ENCODE measurements around the gene DNASE1.

The DNASE1 gene

DNA sequence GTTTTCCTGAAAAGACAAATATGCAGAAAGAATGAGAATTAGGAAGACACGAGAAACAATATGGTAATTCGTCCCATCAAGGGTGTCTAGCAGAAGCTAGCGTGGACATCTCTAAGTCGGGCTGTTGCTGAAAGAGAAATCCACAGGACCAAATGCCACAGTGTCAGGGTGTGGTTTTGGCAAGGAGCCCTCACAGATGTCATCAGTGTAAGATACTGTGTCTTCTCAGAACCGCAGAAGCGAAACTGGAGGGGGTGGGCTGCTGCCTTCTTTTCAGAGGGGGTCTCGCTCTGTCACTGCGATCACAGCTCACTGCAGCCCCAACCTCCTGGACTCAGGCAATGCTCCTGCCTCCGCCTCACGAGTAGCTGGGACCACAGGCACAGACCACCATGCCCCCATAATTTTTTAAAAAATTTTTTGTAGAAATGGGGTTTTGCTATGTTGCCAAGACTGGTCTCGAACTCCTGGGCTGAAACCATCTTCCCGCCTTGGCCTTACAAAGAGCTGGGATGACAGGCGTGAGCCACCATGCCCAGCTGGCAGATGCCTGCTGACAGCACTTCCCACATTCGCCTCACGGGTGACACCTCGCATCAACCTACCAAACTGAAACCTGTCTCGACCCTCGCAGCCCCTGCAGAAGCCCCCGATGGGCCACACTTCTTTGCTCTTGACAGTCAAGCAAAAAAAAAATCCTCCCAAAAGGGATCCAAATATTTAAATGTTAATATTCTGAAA, 36.7 kb downstream of the DNASE1 start:
- TF ChIP-seq, protein P1, sequence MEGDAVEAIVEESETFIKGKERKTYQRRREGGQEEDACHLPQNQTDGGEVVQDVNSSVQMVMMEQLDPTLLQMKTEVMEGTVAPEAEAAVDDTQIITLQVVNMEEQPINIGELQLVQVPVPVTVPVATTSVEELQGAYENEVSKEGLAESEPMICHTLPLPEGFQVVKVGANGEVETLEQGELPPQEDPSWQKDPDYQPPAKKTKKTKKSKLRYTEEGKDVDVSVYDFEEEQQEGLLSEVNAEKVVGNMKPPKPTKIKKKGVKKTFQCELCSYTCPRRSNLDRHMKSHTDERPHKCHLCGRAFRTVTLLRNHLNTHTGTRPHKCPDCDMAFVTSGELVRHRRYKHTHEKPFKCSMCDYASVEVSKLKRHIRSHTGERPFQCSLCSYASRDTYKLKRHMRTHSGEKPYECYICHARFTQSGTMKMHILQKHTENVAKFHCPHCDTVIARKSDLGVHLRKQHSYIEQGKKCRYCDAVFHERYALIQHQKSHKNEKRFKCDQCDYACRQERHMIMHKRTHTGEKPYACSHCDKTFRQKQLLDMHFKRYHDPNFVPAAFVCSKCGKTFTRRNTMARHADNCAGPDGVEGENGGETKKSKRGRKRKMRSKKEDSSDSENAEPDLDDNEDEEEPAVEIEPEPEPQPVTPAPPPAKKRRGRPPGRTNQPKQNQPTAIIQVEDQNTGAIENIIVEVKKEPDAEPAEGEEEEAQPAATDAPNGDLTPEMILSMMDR (IDR thresholded peaks at IDR 0.05), result no peak
- Histone ChIP-seq H3K27ac (no peak overlapping the region), H3K9me3 (no peaks in the 10 kb centered on the region), H3K36me3 (no peaks in the 10 kb centered on the region), H3K27me3 (no peaks in the 10 kb centered on the region), H3K4me3 (ENCODE audit: low read depth in 1 of 2, low read length in 1 of 2) (no peak overlapping the region), H3K4me1 (ENCODE audit: control insufficient read depth in 1 of 2, insufficient read depth in 1 of 2, low read depth in 1 of 2, low read length in 1 of 2) (peaks cover 6 to 7% of the 10 kb centered on the region in 2 experiments)

DNA sequence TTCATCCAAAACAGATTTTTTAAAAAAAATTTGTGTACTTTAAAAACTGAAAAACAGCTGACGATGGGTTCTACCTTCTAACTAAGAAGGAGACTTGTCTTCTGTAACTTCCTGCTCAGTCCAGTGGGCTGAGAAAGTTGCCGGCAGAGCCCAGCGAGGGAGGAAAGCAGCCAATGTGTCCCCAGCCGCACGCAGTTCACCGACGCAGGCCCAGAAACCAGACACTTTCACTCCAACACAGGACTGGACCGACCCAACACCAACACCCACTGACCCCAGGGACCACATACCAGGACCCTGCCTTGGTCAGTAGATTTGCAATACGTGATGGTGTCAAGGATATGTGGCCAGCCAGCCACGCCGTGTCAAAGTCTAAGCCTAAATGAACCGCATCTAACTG, 37.3 kb downstream of the DNASE1 start:
- H3K4me1 ChIP-seq (ENCODE audit: control insufficient read depth in 1 of 2, insufficient read depth in 1 of 2, low read depth in 1 of 2, low read length in 1 of 2), result peaks cover 6 to 7% of the 10 kb centered on the region in 2 experiments
- H3K4me3 ChIP-seq (ENCODE audit: low read depth in 1 of 2, low read length in 1 of 2), result no peak overlapping the region
- H3K9me3 ChIP-seq, result no peaks in the 10 kb centered on the region
- TF ChIP-seq, protein P1 (IDR thresholded peaks at IDR 0.05), result no peak
- no peaks in the 10 kb centered on the region for H3K27me3 ChIP-seq
- H3K36me3 ChIP-seq, result no peaks in the 10 kb centered on the region
- no peak overlapping the region for H3K27ac ChIP-seq

DNA sequence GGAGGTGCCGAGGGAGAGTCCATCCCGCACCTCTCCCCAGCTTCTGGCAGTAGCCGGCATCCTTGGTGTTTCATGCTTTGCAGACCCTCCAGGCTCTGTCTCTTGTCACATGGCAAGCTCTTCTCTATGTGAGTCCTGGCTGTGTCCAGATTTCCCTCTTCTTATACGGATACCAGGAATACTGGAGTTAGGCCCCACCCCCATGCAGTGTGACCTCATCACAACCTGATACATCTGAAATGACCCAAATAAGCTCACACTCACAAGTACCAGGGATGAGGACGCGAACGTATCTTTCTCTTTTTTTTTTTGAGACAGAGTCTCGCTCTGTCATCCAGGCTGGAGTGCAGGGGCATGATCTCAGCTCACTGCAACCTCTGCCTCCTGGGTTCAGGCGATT, 39.6 kb downstream of the DNASE1 start:
- Histone ChIP-seq H3K4me1 (ENCODE audit: control insufficient read depth in 1 of 2, insufficient read depth in 1 of 2, low read depth in 1 of 2, low read length in 1 of 2) (peaks cover 6 to 7% of the 10 kb centered on the region in 2 experiments), H3K36me3 (no peaks in the 10 kb centered on the region)

DNA sequence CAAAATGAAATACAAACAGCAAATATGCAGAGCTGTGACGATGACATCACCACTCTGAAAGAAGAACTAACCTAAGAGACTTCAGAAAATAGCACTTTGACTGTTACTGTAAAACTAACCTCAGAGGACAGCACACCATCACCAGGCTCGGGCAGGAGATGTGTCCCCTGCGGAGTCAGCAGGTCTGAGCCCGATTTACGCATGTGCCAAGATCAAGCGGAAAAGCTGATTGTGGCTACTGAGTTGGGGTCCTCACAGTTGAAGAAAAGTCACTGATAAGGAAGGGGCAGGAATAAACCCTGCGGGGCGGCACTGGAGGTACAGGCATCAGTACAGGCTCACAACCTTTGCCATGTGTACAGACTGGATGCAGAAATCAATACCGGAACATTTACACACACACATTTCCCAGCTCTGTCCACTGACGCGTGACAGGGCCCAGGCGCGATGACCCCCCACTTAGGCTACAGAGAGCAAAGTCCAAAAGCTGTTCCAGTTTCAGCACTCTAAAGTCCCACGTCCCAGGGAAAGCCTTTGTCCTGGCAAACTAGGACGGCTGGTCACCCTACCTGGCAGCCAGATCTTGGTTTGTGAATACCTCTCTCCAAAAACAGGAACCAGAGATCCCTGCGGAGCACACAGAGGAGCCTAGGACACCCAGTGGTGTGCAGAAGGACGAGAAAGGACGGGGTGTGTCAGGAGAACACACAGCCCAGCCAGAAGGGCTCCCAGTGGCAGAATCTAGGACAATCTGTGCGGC, 41.3 kb downstream of the DNASE1 start:
- Histone ChIP-seq H3K27me3 (no peaks in the 10 kb centered on the region), H3K9me3 (no peaks in the 10 kb centered on the region), H3K4me1 (ENCODE audit: control insufficient read depth in 1 of 2, insufficient read depth in 1 of 2, low read depth in 1 of 2, low read length in 1 of 2) (peaks cover under 1% of the 10 kb centered on the region in 2 experiments), H3K4me3 (ENCODE audit: low read depth in 1 of 2, low read length in 1 of 2) (no peak overlapping the region), H3K27ac (no peak overlapping the region), H3K36me3 (no peaks in the 10 kb centered on the region)
- TF ChIP-seq, protein P1 (IDR thresholded peaks at IDR 0.05), result no peak

More for the DNA sequence above, 39.6 kb downstream of the DNASE1 start:
- H3K27ac ChIP-seq, result no peak overlapping the region
- TF ChIP-seq, protein P1 (IDR thresholded peaks at IDR 0.05), result no peak
- no peaks in the 10 kb centered on the region for H3K9me3 ChIP-seq
- H3K27me3 ChIP-seq, result no peaks in the 10 kb centered on the region
- H3K4me3 ChIP-seq (ENCODE audit: low read depth in 1 of 2, low read length in 1 of 2), result no peak overlapping the region

DNA sequence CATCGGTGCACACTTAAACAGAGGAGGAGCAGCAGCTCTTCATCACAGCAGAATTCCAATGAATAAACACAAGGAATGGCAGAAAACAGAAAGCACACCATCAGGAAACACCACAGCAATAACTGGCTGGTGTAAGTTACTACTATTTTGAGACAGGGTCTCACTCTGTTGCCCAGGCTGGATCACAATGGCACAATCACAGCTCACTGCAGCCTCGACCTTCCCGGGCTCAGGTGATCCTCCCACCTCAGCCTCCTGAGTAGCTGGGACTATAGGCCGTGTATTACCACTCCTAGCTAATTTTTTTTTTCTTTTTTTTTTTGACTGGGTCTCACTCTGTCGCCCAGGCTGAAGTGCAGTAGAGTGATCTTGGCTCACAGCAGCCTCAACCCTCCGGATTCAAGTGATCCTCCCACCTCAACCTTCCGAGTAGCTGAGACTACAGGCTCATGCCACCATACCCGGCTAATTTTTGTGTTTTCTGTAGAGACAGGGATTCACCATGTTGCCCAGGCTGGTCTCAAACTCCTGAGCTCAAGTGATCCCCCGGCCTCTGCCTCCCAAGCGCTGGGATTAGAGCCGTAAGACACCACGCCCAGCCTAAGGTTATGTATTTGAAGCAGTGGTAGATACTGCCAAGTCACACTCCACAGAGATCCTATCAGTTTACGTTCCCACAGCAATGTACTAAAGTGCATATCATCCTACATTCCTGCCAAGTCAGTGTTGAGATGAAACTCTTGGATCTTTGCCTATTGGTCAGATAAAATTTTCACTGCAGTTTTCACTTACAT, 42.1 kb downstream of the DNASE1 start:
- Histone ChIP-seq H3K27me3 (no peaks in the 10 kb centered on the region), H3K4me3 (ENCODE audit: low read depth in 1 of 2, low read length in 1 of 2) (no peak overlapping the region), H3K4me1 (ENCODE audit: control insufficient read depth in 1 of 2, insufficient read depth in 1 of 2, low read depth in 1 of 2, low read length in 1 of 2) (no peaks in the 10 kb centered on the region), H3K36me3 (no peaks in the 10 kb centered on the region), H3K27ac (no peak overlapping the region), H3K9me3 (no peaks in the 10 kb centered on the region)
- TF ChIP-seq, protein P1 (IDR thresholded peaks at IDR 0.05), result no peak

All from neutrophil (primary cell).